ENCODE results near the gene CT45A3.
"Not testable (repeated sequence)": the region's sequence is repeated elsewhere in the genome, so short reads cannot be mapped to it uniquely, and the experiment has no call there.

The CT45A3 gene

GRCh38 chrX:135740681-135741149 lies 27.3 kb downstream of the CT45A3 start:
- Histone ChIP-seq H2AFZ (ENCODE audit: low read length) (peak overlapping the region; percentile 89), H3K4me1 (ENCODE audit: insufficient read depth, low read length, poor library complexity, severe bottlenecking) (no peaks in the 10 kb centered on the region), H3K27me3 (ENCODE audit: insufficient read depth, low read length, poor library complexity, severe bottlenecking) (no peaks in the 10 kb centered on the region), H3K9me2 (replicated peaks; ENCODE audit: low read depth, low read length) (no peaks in the 10 kb centered on the region), H4K20me1 (ENCODE audit: insufficient read depth, low read length, poor library complexity, severe bottlenecking) (no peaks in the 10 kb centered on the region), H3K79me2 (ENCODE audit: insufficient read depth, low read length) (no peaks in the 10 kb centered on the region), H3K4me2 (ENCODE audit: low read depth, low read length, poor library complexity, severe bottlenecking) (peak overlapping the region; percentile 65), H3K36me3 (ENCODE audit: insufficient read depth, low read length) (no peaks in the 10 kb centered on the region), H3K4me3 (ENCODE audit: low read length, poor library complexity, severe bottlenecking) (peak overlapping the region; percentile 62), H3F3A (ENCODE audit: low read depth) (no peaks in the 10 kb centered on the region), H3K9me3 (ENCODE audit: insufficient read depth, low read depth, low read length) (no peaks in the 10 kb centered on the region), H3K9ac (ENCODE audit: low read depth, low read length, poor library complexity, severe bottlenecking) (no peak overlapping the region)
- TF ChIP-seq CTCF (conservative IDR thresholded peaks at IDR 0.05; ENCODE audit: low read length): peak; percentile 63
- TF ChIP-seq EZH2phosphoT487 (IDR thresholded peaks at IDR 0.05; ENCODE audit: borderline replicate concordance): no peak

GRCh38 chrX:135737366-135738071 lies 30.5 kb downstream of the CT45A3 start:
- Histone ChIP-seq H3K9ac (ENCODE audit: low read depth, low read length, poor library complexity, severe bottlenecking) (no peak overlapping the region), H3K27me3 (ENCODE audit: insufficient read depth, low read length, poor library complexity, severe bottlenecking) (no peaks in the 10 kb centered on the region), H3F3A (ENCODE audit: low read depth) (no peaks in the 10 kb centered on the region), H3K9me2 (replicated peaks; ENCODE audit: low read depth, low read length) (no peaks in the 10 kb centered on the region), H3K4me1 (ENCODE audit: insufficient read depth, low read length, poor library complexity, severe bottlenecking) (no peaks in the 10 kb centered on the region), H4K20me1 (ENCODE audit: insufficient read depth, low read length, poor library complexity, severe bottlenecking) (no peaks in the 10 kb centered on the region), H3K9me3 (ENCODE audit: insufficient read depth, low read depth, low read length) (no peaks in the 10 kb centered on the region), H2AFZ (ENCODE audit: low read length) (no peak overlapping the region), H3K4me2 (ENCODE audit: low read depth, low read length, poor library complexity, severe bottlenecking) (no peak overlapping the region), H3K4me3 (ENCODE audit: low read length, poor library complexity, severe bottlenecking) (no peak overlapping the region), H3K79me2 (ENCODE audit: insufficient read depth, low read length) (no peaks in the 10 kb centered on the region), H3K36me3 (ENCODE audit: insufficient read depth, low read length) (no peaks in the 10 kb centered on the region)
- TF ChIP-seq CTCF (conservative IDR thresholded peaks at IDR 0.05; ENCODE audit: low read length) (0 out of 2 replicates have a peak, but pooled peaks have one; percentile 12), EZH2phosphoT487 (IDR thresholded peaks at IDR 0.05; ENCODE audit: borderline replicate concordance) (no peak)

GRCh38 chrX:135734666-135735065 lies 33.3 kb downstream of the CT45A3 start:
- not testable (repeated sequence) for H3F3A ChIP-seq (ENCODE audit: low read depth); H3K27me3 ChIP-seq (ENCODE audit: insufficient read depth, low read length, poor library complexity, severe bottlenecking); H3K36me3 ChIP-seq (ENCODE audit: insufficient read depth, low read length); H3K4me2 ChIP-seq (ENCODE audit: low read depth, low read length, poor library complexity, severe bottlenecking); H3K4me3 ChIP-seq (ENCODE audit: low read length, poor library complexity, severe bottlenecking); H4K20me1 ChIP-seq (ENCODE audit: insufficient read depth, low read length, poor library complexity, severe bottlenecking); H2AFZ ChIP-seq (ENCODE audit: low read length); H3K4me1 ChIP-seq (ENCODE audit: insufficient read depth, low read length, poor library complexity, severe bottlenecking); H3K79me2 ChIP-seq (ENCODE audit: insufficient read depth, low read length); H3K9me2 ChIP-seq (replicated peaks; ENCODE audit: low read depth, low read length); H3K9ac ChIP-seq (ENCODE audit: low read depth, low read length, poor library complexity, severe bottlenecking); H3K9me3 ChIP-seq (ENCODE audit: insufficient read depth, low read depth, low read length)

- no peak for TF ChIP-seq EZH2phosphoT487 (IDR thresholded peaks at IDR 0.05; ENCODE audit: borderline replicate concordance)
- no peak for TF ChIP-seq CTCF (conservative IDR thresholded peaks at IDR 0.05; ENCODE audit: low read length)
- Histone ChIP-seq H3K36me3 (ENCODE audit: insufficient read depth, low read length) (no peaks in the 10 kb centered on the region), H3K9ac (ENCODE audit: low read depth, low read length, poor library complexity, severe bottlenecking) (no peak overlapping the region), H4K20me1 (ENCODE audit: insufficient read depth, low read length, poor library complexity, severe bottlenecking) (no peaks in the 10 kb centered on the region), H3K27me3 (ENCODE audit: insufficient read depth, low read length, poor library complexity, severe bottlenecking) (no peaks in the 10 kb centered on the region), H2AFZ (ENCODE audit: low read length) (no peak overlapping the region), H3K4me2 (ENCODE audit: low read depth, low read length, poor library complexity, severe bottlenecking) (no peak overlapping the region), H3K4me3 (ENCODE audit: low read length, poor library complexity, severe bottlenecking) (no peak overlapping the region), H3F3A (ENCODE audit: low read depth) (no peaks in the 10 kb centered on the region), H3K4me1 (ENCODE audit: insufficient read depth, low read length, poor library complexity, severe bottlenecking) (no peaks in the 10 kb centered on the region), H3K9me3 (ENCODE audit: insufficient read depth, low read depth, low read length) (no peaks in the 10 kb centered on the region), H3K79me2 (ENCODE audit: insufficient read depth, low read length) (no peaks in the 10 kb centered on the region), H3K9me2 (replicated peaks; ENCODE audit: low read depth, low read length) (no peaks in the 10 kb centered on the region)
These were observed 54.2 kb downstream of the CT45A3 start for GRCh38 chrX:135713795-135714194.
